Activated CD8-positive, alpha-beta memory T cell treated with anti-CD3 and anti-CD28 coated beads for 1 hour (primary cell): Measurements from ENCODE around the gene UVSSA.
"Not testable (repeated sequence)": the region's sequence is repeated elsewhere in the genome, so short reads cannot be mapped to it uniquely, and the experiment has no call there.

Experiments used
- DNase-seq, 2 donors: peaks; one replicate each; pipeline ENCODE4 v3.0.0-alpha.2; 2020; ENCODE audit warnings: low read depth in 1 of 2; ENCODE audit errors: extremely low read depth in 1 of 2

Gene UVSSA

GRCh38 chr4:1360423-1361283 is 13.6 kb downstream of the UVSSA start:
- no peak for DNase-seq

- DNase-seq: no peak
These were observed 14.4 kb downstream of the UVSSA start for GRCh38 chr4:1361431-1361830.

GRCh38 chr4:1362046-1362445 is 15.0 kb downstream of the UVSSA start:
- DNase-seq: no peak

GRCh38 chr4:1362521-1362920 is 15.5 kb downstream of the UVSSA start:
- DNase-seq: no peak

GRCh38 chr4:1363513-1363912 is 16.5 kb downstream of the UVSSA start:
- DNase-seq: no peak

- no peak for DNase-seq
These were observed 17.2 kb downstream of the UVSSA start for GRCh38 chr4:1364217-1364616.

GRCh38 chr4:1364748-1365147 is 17.7 kb downstream of the UVSSA start:
- DNase-seq: no peak

- DNase-seq: no peak
These were observed 18.5 kb downstream of the UVSSA start for GRCh38 chr4:1365271-1366178.

GRCh38 chr4:1366371-1367229 is 19.6 kb downstream of the UVSSA start:
- no peak for DNase-seq

- DNase-seq: no peak
These were observed 20.4 kb downstream of the UVSSA start for GRCh38 chr4:1367230-1367935.

- no peak for DNase-seq
These were observed 20.9 kb downstream of the UVSSA start for GRCh38 chr4:1367936-1368289.

- no peak for DNase-seq
These were observed 21.5 kb downstream of the UVSSA start for GRCh38 chr4:1368421-1369090.

GRCh38 chr4:1369091-1369450 is 22.1 kb downstream of the UVSSA start:
- no peak for DNase-seq

GRCh38 chr4:1369479-1370079 is 22.6 kb downstream of the UVSSA start:
- DNase-seq: no peak

- DNase-seq: no peak
These were observed 23.5 kb downstream of the UVSSA start for GRCh38 chr4:1370321-1371124.

GRCh38 chr4:1371176-1372165 is 24.5 kb downstream of the UVSSA start:
- DNase-seq: no peak

GRCh38 chr4:1372576-1372975 is 25.6 kb downstream of the UVSSA start:
- DNase-seq: not testable (repeated sequence)
